ENCODE data around the gene RPS19BP1.

DNA sequence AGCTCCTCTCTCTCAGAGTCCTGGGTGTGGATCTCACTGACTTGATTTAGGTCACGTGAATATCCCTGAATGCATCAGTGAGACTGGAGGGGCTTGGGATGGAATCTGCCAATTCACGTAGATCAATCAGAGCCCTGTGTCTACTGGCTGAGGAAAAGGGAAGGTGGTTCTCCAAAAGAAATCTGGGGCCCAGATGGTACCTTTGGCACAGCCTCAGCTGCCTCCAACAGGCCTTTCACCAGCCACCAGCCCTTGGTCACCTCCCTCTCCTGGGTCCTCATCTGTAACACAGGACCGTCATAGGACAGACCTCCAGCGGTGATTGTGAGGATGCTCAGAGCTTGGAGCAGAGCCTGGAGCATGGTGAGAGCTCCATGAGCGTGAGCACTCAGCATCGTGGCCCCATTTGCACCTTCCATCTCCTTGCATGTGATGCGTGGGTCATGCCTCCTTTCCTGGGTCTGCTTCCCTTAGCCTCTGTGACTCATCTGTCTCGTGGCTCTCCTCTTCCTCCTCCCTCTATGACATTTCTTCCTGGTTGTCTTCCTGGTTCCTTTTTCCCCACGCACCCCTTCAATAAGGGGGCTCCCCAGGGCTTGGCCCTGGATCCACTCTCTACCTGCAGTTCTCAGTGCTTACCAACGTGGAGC lies 38.0 kb downstream of the RPS19BP1 start:
- TF ChIP-seq CTCF (IDR thresholded peaks at IDR 0.05), result no peak
- no peak for TF ChIP-seq POLR2A (IDR thresholded peaks at IDR 0.05)
